Activated CD8-positive, alpha-beta memory T cell treated with anti-CD3 and anti-CD28 coated beads, Interleukin-2, amount 50 U/mL, for 24 hours (primary cell): ENCODE data around the gene ITPKC.
"Not testable (repeated sequence)": the region's sequence is repeated elsewhere in the genome, so short reads cannot be mapped to it uniquely, and the experiment has no call there.

Experiments used
- DNase-seq: peaks from one replicate; pipeline ENCODE4 v3.0.0-alpha.2; 2020; ENCODE audit errors: extremely low read depth

ITPKC gene

GRCh38 chr19:40763963-40764362 lies 47.1 kb downstream of the ITPKC start:
- no peak for DNase-seq

- DNase-seq: not testable (repeated sequence)
Observed at GRCh38 chr19:40766385-40766784, 49.5 kb downstream of the ITPKC start.

DNA sequence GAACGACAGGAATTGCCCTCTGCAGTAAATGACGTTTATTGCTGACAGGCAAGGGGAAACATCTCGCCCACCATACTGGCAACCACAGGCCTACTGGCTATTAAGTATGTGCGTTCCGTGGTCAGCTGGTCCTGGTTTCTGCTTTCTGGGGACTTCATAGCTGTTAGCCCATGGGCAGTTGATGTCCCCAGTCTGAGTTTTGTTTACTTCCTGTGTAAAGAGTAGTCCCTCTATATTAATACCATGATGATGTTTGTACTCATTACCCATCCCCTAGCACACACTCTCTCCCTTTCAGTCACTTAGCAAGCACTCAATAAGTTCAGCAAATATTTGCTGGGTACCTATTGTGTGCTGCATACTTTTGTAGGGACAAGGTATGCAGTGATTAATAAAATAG lies 52.0 kb downstream of the ITPKC start:
- DNase-seq: no peak

GRCh38 chr19:40771101-40771862 lies 54.4 kb downstream of the ITPKC start:
- DNase-seq: not testable (repeated sequence)

GRCh38 chr19:40774916-40775631 lies 58.2 kb downstream of the ITPKC start, which contains the start of gene MIA:
TSS of gene MIA (plus strand) at chr19:40775521. CDS start at chr19:40775543, 22 bp downstream.
- no peak for DNase-seq

- no peak for DNase-seq
Observed at GRCh38 chr19:40775632-40776022, 58.7 kb downstream of the ITPKC start.

DNA sequence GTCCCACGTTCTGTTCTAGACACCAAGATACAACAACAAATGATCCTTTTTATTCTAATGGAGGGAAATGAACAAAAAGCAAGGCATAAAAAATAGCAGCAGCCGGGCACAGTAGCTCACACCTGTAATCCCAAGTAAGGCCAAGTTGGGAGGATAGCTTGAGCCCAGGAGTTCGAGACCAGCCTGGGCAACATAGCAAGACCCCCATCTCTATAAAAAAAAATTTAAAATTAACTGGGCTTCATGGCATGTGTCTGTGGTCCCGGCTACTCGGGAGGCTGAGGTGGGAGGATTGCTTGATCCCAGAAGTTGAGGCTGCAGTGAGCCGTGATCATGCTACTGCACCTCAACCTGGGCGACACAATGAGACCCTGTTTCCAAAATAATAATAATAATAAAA lies 59.5 kb downstream of the ITPKC start:
- DNase-seq: no peak

DNA sequence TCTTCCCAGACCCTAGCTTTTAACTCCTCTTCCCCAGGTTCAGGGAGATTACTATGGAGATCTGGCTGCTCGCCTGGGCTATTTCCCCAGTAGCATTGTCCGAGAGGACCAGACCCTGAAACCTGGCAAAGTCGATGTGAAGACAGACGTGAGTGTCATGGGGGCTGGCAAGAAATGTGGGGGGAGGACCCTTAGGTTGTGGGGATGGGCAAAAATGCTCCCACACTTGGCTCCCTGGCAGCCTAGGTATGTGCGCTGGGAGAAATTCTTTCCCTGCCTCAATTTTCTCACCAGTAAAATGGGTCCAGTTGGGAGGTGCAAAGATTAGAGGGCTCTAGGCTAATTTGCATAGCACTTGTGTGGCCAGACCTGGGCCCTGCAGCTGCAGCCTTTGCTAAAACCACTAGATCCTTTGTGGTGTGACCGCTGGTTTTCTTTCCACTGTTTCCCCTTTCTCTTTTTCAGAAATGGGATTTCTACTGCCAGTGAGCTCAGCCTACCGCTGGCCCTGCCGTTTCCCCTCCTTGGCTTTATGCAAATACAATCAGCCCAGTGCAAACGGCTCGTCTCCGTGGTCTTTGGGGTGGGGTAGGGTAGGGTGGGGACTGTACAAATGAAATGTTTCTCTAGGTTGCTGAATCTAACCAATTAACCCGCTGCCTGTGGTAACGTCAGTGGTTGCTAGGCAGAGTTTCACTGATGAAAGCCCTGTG lies 60.2 kb downstream of the ITPKC start:
- peak; percentile 87 for DNase-seq

DNA sequence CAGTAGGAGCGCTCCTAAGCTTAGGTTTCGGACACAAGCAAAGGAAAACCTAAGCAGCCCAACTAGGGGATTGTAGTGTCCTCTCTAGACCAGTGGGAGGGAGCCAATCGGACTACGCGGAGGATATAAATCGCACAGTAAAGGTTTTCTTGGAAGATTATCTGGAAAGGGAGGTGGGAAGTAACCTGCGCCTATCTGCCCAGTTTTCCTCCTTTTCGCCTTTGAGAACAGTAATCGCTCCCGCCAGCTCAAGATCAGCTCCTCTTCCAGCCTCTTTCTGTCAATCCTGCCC lies 60.7 kb downstream of the ITPKC start:
- no peak for DNase-seq

DNA sequence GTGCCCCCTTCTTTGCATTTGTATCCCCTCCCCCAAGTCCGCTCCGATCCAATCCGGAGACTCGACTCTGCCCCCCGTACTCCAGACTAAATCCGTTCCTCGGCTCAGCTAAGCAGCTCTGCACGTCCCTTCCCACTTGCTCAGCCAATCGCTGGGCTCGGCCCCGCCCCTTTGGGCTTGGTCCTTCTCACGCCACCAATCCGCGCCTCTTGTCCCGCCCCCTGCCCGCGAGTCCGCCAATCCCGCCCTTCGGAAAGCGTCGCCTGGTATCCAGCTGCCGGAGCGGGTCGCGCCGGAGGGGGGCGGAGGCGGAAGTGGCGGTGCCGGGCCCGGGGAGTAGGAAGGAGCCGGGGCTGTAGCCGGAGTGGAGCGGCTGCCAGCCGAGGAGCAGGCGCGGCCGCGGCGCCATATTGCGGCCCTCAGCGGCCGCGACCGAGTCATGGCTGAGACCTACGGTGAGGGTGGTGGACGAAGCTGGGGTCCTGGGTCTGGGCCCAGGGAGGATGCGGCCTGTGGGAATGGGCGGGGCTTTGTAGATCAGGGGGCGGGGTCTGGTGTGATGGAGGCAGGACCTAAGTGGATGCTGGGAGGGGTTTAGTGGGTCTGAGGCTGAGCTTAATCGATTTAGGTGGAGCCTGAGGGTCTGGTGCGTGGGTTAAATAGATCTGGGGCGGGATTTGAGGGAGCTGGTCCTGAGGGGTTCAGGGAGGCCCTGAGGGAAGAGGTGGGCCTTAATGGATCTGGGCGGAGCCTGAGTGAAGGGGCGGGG lies 61.2 kb downstream of the ITPKC start, which contains the start of gene RAB4B:
Gene RAB4B (plus strand): TSS at position 311 of the 769 bp plus-strand sequence. CDS start 129 bp downstream, at position 440.
- DNase-seq: peak; percentile 100

DNA sequence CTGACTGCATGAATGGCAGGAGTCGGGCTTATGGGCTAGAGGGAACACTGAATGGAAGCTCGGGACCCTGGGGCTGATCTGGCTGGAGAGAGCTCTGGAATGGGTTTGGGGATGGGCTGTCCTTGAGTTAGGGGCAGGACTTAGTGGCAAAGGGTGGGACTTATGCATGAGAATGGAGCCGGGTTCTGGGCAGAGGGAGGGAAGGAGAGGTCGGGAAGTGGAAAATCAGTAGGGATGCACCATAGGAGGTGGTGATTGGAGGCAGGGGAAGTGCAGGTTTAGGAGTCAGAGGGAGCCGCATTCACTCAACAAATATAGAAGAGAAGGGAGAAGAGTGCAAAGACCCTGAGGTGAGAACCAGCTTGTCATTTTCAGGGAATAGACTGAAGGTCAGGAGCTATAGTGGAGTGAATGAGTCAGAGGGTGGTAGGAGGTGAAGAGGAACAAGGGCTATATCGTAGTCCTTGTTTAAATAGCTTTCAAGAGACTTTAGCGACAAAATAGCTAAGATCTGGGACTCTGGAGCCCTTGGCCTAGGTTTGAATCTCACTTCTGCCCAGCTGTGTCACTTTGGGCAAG lies 61.9 kb downstream of the ITPKC start:
- DNase-seq: no peak

DNA sequence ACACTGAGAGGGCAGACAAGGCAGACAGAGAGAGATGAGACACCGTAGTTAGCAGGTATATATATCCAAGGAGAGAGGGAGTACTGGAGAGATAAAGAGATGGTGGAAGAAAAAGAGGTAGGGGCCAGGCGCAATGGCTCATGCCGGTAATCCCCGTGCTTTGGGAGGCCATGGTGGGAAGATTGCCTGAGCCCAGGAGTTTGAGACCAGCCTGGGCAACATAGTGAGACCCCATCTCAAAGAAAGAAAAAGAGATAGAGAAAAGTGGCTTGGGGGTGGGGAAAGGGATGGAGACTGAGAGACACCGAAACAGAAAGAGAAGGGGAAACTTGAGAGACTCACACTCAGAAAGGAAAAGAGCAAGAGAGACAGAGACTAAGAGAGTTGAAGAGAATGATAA lies 63.7 kb downstream of the ITPKC start:
- DNase-seq: no peak

DNA sequence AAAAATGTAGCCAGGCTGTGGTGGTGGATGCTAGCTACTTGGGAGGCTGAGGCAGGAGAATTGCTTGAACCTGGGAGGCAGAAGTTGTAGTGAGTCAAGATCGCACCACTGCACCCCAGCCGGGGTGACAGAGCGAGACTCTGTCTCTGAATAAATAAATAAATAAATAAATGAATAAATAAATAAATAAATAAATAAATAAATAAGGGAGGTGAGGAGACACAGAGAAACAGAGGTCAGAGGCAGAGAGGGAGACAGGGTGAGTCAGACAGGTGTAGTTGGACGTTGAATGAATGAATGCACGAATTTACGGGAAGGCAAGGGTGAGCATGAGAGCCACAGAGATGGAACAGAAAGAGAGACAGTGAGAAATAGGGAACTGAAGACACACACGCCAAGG lies 64.2 kb downstream of the ITPKC start:
- no peak for DNase-seq

DNA sequence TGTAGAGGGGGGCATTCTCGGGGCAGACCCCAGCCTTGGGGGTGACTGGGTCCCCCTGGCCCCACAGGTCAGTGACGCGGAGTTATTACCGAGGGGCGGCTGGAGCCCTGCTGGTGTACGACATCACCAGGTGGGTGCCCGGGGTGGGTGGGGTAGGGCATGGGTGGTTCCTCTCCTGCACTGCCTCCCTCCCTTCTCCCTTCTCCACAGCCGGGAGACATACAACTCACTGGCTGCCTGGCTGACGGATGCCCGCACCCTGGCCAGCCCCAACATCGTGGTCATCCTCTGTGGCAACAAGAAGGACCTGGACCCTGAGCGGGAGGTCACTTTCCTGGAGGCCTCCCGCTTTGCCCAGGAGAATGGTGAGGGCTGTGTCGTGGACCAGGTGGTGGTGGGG lies 66.8 kb downstream of the ITPKC start:
- no peak for DNase-seq

GRCh38 chr19:40784146-40784545 lies 67.2 kb downstream of the ITPKC start:
- not testable (repeated sequence) for DNase-seq

GRCh38 chr19:40785526-40785925 lies 68.6 kb downstream of the ITPKC start:
- DNase-seq: no peak

DNA sequence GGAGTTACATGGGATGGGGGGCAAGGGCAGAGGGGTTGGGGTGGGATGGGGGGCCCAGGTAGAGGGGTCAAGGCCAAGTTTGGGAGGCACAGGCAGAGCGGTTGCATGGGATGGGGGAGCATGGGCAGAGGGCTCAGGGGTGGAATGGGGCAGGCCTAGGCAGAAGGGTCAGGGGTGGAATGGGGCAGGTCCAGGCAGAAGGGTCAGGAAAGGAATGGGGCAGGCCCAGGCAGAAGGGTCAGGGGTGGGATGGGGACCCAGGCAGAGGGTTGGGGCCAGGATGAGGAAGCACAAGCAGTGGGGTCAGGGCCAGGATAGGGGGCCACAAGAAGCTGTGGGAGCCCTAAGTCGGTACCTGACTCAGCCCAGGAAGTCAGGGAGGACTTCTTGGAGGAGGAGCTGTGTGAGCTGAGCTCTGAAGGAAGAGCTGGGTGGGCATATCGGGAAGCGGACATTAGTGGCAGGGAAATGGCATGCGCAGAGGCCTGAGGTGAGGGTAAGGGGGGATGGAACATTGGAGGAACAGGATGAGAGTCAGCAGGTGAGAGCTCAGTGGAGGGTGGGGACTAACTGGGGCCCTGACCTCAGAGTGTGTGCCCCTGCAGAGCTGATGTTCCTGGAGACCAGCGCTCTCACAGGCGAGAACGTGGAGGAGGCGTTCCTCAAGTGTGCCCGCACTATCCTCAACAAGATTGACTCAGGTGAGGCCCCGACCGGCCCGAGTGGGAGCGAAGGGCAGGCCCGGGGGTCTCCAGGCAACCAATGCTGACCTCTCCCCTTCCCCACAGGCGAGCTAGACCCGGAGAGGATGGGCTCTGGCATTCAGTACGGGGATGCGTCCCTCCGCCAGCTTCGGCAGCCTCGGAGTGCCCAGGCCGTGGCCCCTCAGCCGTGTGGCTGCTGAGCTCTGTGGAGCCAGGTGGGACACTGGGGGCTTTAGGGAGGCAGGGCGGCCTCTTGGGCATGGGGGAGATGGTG lies 69.4 kb downstream of the ITPKC start:
- no peak for DNase-seq
